ENCODE data around the gene ACACA. TPM values are rescaled to one million over a fixed set of nuclear protein-coding genes. Genes with fewer than 3 reads are reported as not detected.

The ACACA gene
- polyA plus RNA-seq, 1 experiment: 57.9 TPM

DNA sequence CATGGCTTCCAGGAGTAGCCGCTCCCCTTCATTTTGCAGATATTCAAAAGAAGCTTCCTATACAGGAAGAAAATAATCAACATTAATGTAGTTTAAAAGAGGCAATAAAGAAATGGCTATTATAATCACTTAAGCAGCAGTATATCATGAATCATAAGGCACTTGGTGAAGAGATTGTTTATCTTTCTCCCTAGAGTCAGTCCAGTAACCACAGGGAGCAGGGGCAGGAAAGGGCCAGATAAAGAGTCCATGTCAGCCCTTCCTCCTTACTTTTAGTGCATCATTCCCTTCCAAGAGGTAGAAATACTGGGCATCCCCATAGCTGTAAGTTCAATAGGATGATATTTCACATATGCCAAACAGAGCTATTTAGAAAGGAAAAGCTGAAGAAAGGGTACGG is 215.4 kb downstream of the ACACA start:
- Histone ChIP-seq H3K9me3 (ENCODE audit: control insufficient read depth, insufficient read depth, low read length) (no peaks in the 10 kb centered on the region), H3K27ac (ENCODE audit: low read depth, low read length) (no peak overlapping the region), H3K4me3 (ENCODE audit: low read depth, low read length) (no peak overlapping the region), H3K27me3 (ENCODE audit: control insufficient read depth, insufficient read depth, low read length) (no peaks in the 10 kb centered on the region)
- no peak for TF ChIP-seq CTCF (IDR thresholded peaks at IDR 0.05; ENCODE audit: low read depth, low read length)
- CTCF ChIA-PET: interaction anchor here (1.5 kb wide), 2 partner anchors 21 to 22 kb away, joined by 4 to 5 read pairs; no protein-coding TSS in a partner anchor
- POLR2A ChIA-PET: no interaction called here
- peak; percentile 16 for DNase-seq (ENCODE audit: low read depth, low spot score)

DNA sequence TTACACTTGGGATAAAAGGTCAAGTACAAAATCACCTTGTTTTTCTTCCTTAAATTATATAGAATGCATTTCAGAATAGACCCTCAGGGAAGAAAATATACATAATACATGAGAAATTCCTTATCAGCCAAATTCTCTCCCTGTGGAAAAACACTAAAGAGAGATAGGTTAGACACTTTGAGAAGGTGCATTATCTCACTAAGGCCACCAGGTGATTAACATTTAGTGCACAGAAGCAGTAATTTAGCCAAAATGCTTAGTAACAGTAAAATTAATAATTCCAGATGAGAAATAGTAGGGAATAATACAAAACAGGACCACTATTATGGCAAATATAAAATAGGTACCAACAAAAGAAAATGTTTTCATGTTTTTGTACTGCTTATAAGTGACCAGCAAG is 216.1 kb downstream of the ACACA start:
- H3K4me3 ChIP-seq (ENCODE audit: low read depth, low read length): no peak overlapping the region
- no peaks in the 10 kb centered on the region for H3K9me3 ChIP-seq (ENCODE audit: control insufficient read depth, insufficient read depth, low read length)
- ChIA-PET CTCF (interaction anchor here (1.5 kb wide), 2 partner anchors 21 to 22 kb away, joined by 4 to 5 read pairs; no protein-coding TSS in a partner anchor), POLR2A (no interaction called here)
- H3K27ac ChIP-seq (ENCODE audit: low read depth, low read length): no peak overlapping the region
- TF ChIP-seq CTCF (IDR thresholded peaks at IDR 0.05; ENCODE audit: low read depth, low read length): peak; percentile 20; the same call in 1 of the 2 replicates
- no peaks in the 10 kb centered on the region for H3K27me3 ChIP-seq (ENCODE audit: control insufficient read depth, insufficient read depth, low read length)
- DNase-seq (ENCODE audit: low read depth, low spot score): no peak

DNA sequence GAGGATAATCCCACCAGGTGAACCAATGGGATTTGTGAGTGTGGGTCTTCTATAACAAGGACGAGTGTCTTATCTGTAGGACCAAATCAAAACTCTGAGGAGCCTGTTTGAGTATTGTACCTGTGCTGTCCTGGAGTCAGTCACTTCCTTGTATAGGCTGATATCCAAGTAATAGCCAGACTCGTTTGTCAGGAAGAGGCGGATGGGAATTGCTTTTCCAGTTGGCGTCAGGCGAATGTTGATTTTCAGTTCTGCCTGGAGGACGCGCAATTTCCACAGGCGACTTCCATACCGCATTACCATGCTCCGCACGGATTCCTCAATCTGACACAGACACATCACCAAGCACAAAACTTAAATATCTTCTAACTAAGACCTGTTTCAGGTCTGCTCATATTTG is 218.5 kb downstream of the ACACA start:
- ChIA-PET CTCF (no interaction called here), POLR2A (no interaction called here)
- no peaks in the 10 kb centered on the region for H3K27me3 ChIP-seq (ENCODE audit: control insufficient read depth, insufficient read depth, low read length)
- H3K4me3 ChIP-seq (ENCODE audit: low read depth, low read length): no peak overlapping the region
- no peak for DNase-seq (ENCODE audit: low read depth, low spot score)
- no peak for TF ChIP-seq CTCF (IDR thresholded peaks at IDR 0.05; ENCODE audit: low read depth, low read length)
- no peak overlapping the region for H3K27ac ChIP-seq (ENCODE audit: low read depth, low read length)
- no peaks in the 10 kb centered on the region for H3K9me3 ChIP-seq (ENCODE audit: control insufficient read depth, insufficient read depth, low read length)

GRCh38 chr17:37187262-37187661 is 219.4 kb downstream of the ACACA start:
- no peak overlapping the region for H3K27ac ChIP-seq (ENCODE audit: low read depth, low read length)
- no peak overlapping the region for H3K4me3 ChIP-seq (ENCODE audit: low read depth, low read length)
- ChIA-PET POLR2A (no interaction called here), CTCF (no interaction called here)
- TF ChIP-seq CTCF (IDR thresholded peaks at IDR 0.05; ENCODE audit: low read depth, low read length): no peak
- H3K27me3 ChIP-seq (ENCODE audit: control insufficient read depth, insufficient read depth, low read length): no peaks in the 10 kb centered on the region
- DNase-seq (ENCODE audit: low read depth, low spot score): no peak
- no peaks in the 10 kb centered on the region for H3K9me3 ChIP-seq (ENCODE audit: control insufficient read depth, insufficient read depth, low read length)

DNA sequence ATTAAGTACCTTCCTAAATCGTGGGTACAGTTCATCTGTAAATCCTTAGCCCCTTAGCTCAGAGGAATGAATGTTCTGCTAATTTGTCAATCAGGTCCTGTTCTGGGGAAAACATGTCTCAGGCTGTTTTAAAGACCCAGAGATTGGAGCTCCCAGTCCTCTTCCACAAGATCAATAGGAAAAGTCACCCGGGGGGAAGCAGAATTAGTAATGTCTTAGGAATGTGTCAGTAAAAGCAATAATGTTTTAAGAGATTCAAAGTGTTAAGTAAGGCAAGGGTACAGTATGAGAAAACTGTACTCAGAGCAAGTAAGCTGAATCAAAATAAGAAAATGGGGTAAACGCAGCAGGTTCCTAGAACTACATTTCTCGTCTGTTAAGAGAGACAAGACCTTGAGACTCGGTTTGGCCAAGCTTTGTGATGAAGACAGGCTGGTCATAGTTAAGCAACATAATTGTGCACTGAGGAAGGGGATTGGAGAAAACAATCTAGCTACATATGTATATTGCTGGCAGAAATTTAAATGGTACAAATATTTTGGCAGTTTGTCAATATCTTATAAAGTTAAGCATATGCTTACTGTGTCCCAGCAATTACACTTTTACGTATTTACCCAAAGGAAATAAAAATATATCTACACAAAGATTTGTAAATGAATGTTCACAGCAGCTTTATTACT is 223.7 kb downstream of the ACACA start:
- TF ChIP-seq CTCF (IDR thresholded peaks at IDR 0.05; ENCODE audit: low read depth, low read length): no peak
- no peaks in the 10 kb centered on the region for H3K9me3 ChIP-seq (ENCODE audit: control insufficient read depth, insufficient read depth, low read length)
- no peak for DNase-seq (ENCODE audit: low read depth, low spot score)
- no peak overlapping the region for H3K27ac ChIP-seq (ENCODE audit: low read depth, low read length)
- no peaks in the 10 kb centered on the region for H3K27me3 ChIP-seq (ENCODE audit: control insufficient read depth, insufficient read depth, low read length)
- ChIA-PET POLR2A (no interaction called here), CTCF (interaction anchor here (0.9 to 2.3 kb wide), 3 partner anchors 57 to 580 kb away, joined by 3 to 8 read pairs (median 6); no protein-coding TSS in a partner anchor)
- H3K4me3 ChIP-seq (ENCODE audit: low read depth, low read length): no peak overlapping the region

All from AG04450 (cell line).